Kidney (tissue), 14 donors: Measurements from ENCODE around the gene HOXD3. TPM values are rescaled to one million over a fixed set of nuclear protein-coding genes. Genes with fewer than 3 reads are reported as not detected.

ENCODE experiments used
- DNase-seq, 5 donors: peaks; one replicate each; pipeline ENCODE4 v3.0.0-alpha.2; 2013 to 2020
- FAIRE-seq: peaks from 2 replicates; lab custom pipeline; 2012; peaks lifted over from hg19 to GRCh38; lab: Jason Lieb, UNC
- H3K27ac ChIP-seq, 2 donors: one replicate each; pipeline ENCODE4 v1.7.0; 2013; ENCODE audit warnings: low read depth in 2 of 2, low read length in 2 of 2, inconsistent platforms in 1 of 2
- H3K27me3 ChIP-seq: one replicate; pipeline ENCODE4 v1.7.1; 2013; ENCODE audit warnings: low read length, inconsistent platforms; ENCODE audit not compliant: control insufficient read depth, insufficient read depth
- H3K36me3 ChIP-seq, 3 donors: one replicate each; pipeline versions ENCODE4 v1.7.0 to v1.7.1; 2013; ENCODE audit warnings: low read length in 3 of 3, control low read depth in 1 of 3, inconsistent platforms in 1 of 3; ENCODE audit not compliant: insufficient read depth in 3 of 3, control insufficient read depth in 2 of 3
- H3K4me1 ChIP-seq, 3 donors: one replicate each; pipeline versions ENCODE4 v1.7.0 to v1.7.1; 2013; ENCODE audit warnings: low read length in 3 of 3, inconsistent platforms in 1 of 3, low read depth in 1 of 3; ENCODE audit not compliant: control insufficient read depth in 2 of 3, insufficient read depth in 2 of 3
- H3K4me3 ChIP-seq, 3 donors: one replicate each; pipeline versions ENCODE4 v1.7.0 to v1.8.1; 2013; ENCODE audit warnings: low read length in 3 of 3, control low read depth in 1 of 3, inconsistent platforms in 1 of 3
- H3K9ac ChIP-seq, 3 donors: one replicate each; pipeline versions ENCODE4 v1.7.0 to v1.7.1; 2013; ENCODE audit warnings: low read length in 3 of 3, control low read depth in 1 of 3, inconsistent platforms in 1 of 3
- H3K9me3 ChIP-seq, 3 donors: one replicate each; pipeline versions ENCODE4 v1.7.0 to v1.7.1; 2013; ENCODE audit warnings: low read length in 3 of 3, control low read depth in 1 of 3, inconsistent platforms in 1 of 3; ENCODE audit not compliant: control insufficient read depth in 2 of 3, insufficient read depth in 1 of 3
- intact Hi-C: fragments of 100-400 bp; cut with DNase I; formaldehyde crosslinking; loops from one replicate; pipeline ENCODE4 v1.11.1; 2022
- polyA plus RNA-seq: library from polyadenylated mRNA; stranded (reverse); fragments of 350-450 nt; fragmentation: Illumina TruSeq; extraction: RNeasy Lipid Tissue Mini Kit (QIAGEN cat#74804); gene quantifications from one replicate; pipeline ENCODE4 v1.2.3, GENCODE V29; 2014; ENCODE audit warnings: low read depth, low replicate concordance; ENCODE audit not compliant: insufficient read depth
- total RNA-seq: library from RNA; stranded (reverse); fragmentation: NEBNext Ultra II Directional; extraction: Animal tissue kit (Norgen Biotek cat#: 25700); gene quantifications from one replicate; pipeline ENCODE4 v1.2.1, GENCODE V29; 2021
- TF ChIP-seq, protein P1 (sequence below): IDR thresholded peaks from 3 replicates; pipeline ENCODE4 v1.5.1; 2012; ENCODE audit warnings: mild to moderate bottlenecking, moderate library complexity, borderline replicate concordance; ENCODE audit not compliant: insufficient read depth; ENCODE audit errors: extremely low read depth
- donor health status: control.
- donor health status: control.
- donor health status: control.
- donor health status: control.
- donor health status: control.
- donor health status: DM: yes; HTN: yes; CAD: no.
- donor health status: Normal renal cell carcinoma (clear cell type).

HOXD3 gene
- total and polyA plus RNA-seq, 2 donors from 2014 or later: 16.9 to 29.3 TPM

DNA sequence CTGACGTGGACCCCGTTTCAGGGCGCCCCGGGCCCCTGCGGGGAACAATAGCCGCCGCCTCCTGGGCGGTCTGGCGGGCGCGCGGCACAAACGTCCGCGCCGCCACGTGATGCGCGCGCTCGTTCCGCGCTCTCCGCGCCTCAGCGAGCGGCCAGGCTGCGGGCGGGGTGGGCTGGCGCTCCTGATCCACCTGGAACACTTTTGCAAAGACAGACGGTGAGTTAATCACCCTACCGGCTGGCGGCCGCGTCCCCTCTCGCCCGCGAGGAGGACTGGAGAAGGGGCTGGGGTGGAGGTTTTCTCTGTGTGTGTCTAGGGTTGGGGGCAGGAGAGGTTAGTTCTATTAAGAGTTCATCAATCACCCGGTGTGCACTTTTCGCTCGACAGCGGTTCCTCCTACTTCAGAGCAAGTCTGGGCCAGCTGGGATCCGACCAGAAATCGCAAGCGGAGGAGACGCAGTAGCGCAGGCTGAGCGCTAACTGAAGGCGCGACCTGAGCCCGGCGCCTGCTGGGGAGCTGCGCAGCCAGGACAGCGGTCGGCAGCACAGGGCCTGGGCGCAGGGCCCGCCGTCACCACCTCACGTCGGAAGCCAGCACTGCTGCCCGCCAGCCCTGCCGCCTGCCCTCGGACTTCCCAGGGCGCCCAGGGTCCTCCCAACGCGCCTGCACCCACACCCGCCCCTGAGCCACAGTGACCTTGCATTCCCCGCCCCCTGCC, 21.1 kb downstream of the HOXD3 start:
- TF ChIP-seq, protein P1, sequence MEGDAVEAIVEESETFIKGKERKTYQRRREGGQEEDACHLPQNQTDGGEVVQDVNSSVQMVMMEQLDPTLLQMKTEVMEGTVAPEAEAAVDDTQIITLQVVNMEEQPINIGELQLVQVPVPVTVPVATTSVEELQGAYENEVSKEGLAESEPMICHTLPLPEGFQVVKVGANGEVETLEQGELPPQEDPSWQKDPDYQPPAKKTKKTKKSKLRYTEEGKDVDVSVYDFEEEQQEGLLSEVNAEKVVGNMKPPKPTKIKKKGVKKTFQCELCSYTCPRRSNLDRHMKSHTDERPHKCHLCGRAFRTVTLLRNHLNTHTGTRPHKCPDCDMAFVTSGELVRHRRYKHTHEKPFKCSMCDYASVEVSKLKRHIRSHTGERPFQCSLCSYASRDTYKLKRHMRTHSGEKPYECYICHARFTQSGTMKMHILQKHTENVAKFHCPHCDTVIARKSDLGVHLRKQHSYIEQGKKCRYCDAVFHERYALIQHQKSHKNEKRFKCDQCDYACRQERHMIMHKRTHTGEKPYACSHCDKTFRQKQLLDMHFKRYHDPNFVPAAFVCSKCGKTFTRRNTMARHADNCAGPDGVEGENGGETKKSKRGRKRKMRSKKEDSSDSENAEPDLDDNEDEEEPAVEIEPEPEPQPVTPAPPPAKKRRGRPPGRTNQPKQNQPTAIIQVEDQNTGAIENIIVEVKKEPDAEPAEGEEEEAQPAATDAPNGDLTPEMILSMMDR: no peak
- DNase-seq (peak; percentile 86 to 93 (median 89)), FAIRE-seq (no peak)
- no peaks in the 10 kb centered on the region for H3K9me3 ChIP-seq
- H3K36me3 ChIP-seq: no peaks in the 10 kb centered on the region
- H3K4me3 ChIP-seq: peak overlapping the region; percentile 49 to 68 (median 59)
- peaks cover 3 to 16% (median 9%) of the 10 kb centered on the region in 3 donors for H3K4me1 ChIP-seq
- no peaks in the 10 kb centered on the region for H3K27me3 ChIP-seq
- intact Hi-C loops: no loop called here
- peak overlapping the region; percentile 82 to 89 for H3K27ac ChIP-seq
- peak overlapping the region in 2 of 3 donors; percentile 49 to 63 for H3K9ac ChIP-seq

GRCh38 chr2:176178757-176179295, 21.7 kb downstream of the HOXD3 start:
- Histone ChIP-seq H3K9me3 (no peaks in the 10 kb centered on the region), H3K36me3 (no peaks in the 10 kb centered on the region), H3K27ac (peak overlapping the region; percentile 82 to 89), H3K9ac (no peak overlapping the region), H3K27me3 (no peaks in the 10 kb centered on the region), H3K4me1 (peaks cover 3 to 16% (median 9%) of the 10 kb centered on the region in 3 donors), H3K4me3 (peak overlapping the region in 2 of 3 donors; percentile 59 to 68)
- FAIRE-seq (no peak), DNase-seq (peak in 2 of 5 donors; percentile 64 to 68)
- intact Hi-C loops: no loop called here
- TF ChIP-seq, protein P1: no peak

GRCh38 chr2:176181551-176181950, 24.4 kb downstream of the HOXD3 start:
- H3K27ac ChIP-seq: no peak overlapping the region
- H3K4me1 ChIP-seq: peaks cover 0 to 10% (median 3%) of the 10 kb centered on the region in 3 donors
- TF ChIP-seq, protein P1: no peak
- no peak overlapping the region for H3K4me3 ChIP-seq
- FAIRE-seq: no peak
- no peaks in the 10 kb centered on the region for H3K27me3 ChIP-seq
- H3K9ac ChIP-seq: no peak overlapping the region
- no peak for DNase-seq
- H3K36me3 ChIP-seq: no peaks in the 10 kb centered on the region
- intact Hi-C loops: no loop called here
- H3K9me3 ChIP-seq: no peaks in the 10 kb centered on the region
